GM18519 (cell line): ENCODE measurements around the gene THBS3.
"Not testable (repeated sequence)": the region's sequence is repeated elsewhere in the genome, so short reads cannot be mapped to it uniquely, and the experiment has no call there.

Source experiments
- ATAC-seq: cut with Tn5 transposase; IDR thresholded peaks from one replicate; pipeline ENCODE4 v1.9.1; 2021; ENCODE audit warnings: mild to moderate bottlenecking, moderate library complexity; ENCODE audit not compliant: unreplicated experiment, low FRiP score

The THBS3 gene

GRCh38 chr1:155209312-155209721 lies 1.6 kb upstream of the THBS3 start:
- ATAC-seq: no peak

- ATAC-seq: peak; percentile 41
Measured at GRCh38 chr1:155208541-155209311, 1.0 kb upstream of the THBS3 start, which contains the start of gene MTX1. Gene MTX1, plus strand, starts transcription at chr1:155208695. Its CDS starts 110 bp downstream, at chr1:155208805.

- ATAC-seq: no peak
Measured at GRCh38 chr1:155206891-155207805, 549 bp downstream of the THBS3 start.

GRCh38 chr1:155205969-155206593 lies 1.6 kb downstream of the THBS3 start:
- ATAC-seq: no peak

- ATAC-seq: no peak
Measured at GRCh38 chr1:155205035-155205434, 2.7 kb downstream of the THBS3 start.

GRCh38 chr1:155202731-155203515 lies 4.8 kb downstream of the THBS3 start:
- no peak for ATAC-seq

GRCh38 chr1:155202198-155202597 lies 5.5 kb downstream of the THBS3 start:
- ATAC-seq: no peak

- ATAC-seq: no peak
Measured at GRCh38 chr1:155200920-155201319, 6.8 kb downstream of the THBS3 start.

- no peak for ATAC-seq
Measured at GRCh38 chr1:155199792-155200191, 7.9 kb downstream of the THBS3 start.

GRCh38 chr1:155198547-155198906 lies 9.2 kb downstream of the THBS3 start:
- ATAC-seq: no peak

GRCh38 chr1:155197901-155198546 lies 9.7 kb downstream of the THBS3 start:
- ATAC-seq: no peak

- ATAC-seq: no peak
Measured at GRCh38 chr1:155196893-155197638, 10.6 kb downstream of the THBS3 start.

GRCh38 chr1:155196103-155196892 lies 11.4 kb downstream of the THBS3 start:
- ATAC-seq: no peak

GRCh38 chr1:155195201-155196102 lies 12.2 kb downstream of the THBS3 start:
- ATAC-seq: no peak

GRCh38 chr1:155193991-155194240 lies 13.8 kb downstream of the THBS3 start:
- not testable (repeated sequence) for ATAC-seq

GRCh38 chr1:155193275-155193990 lies 14.3 kb downstream of the THBS3 start:
- no peak for ATAC-seq
